Measurements from ENCODE around the gene SHOC2. TPM values are rescaled to one million over a fixed set of nuclear protein-coding genes. Genes with fewer than 3 reads are reported as not detected.

The SHOC2 gene
- total and polyA plus RNA-seq, 2 of the 8 experiments (the other 6 are each of a cell fraction or from before 2014, with no cell fraction given) = 7.6 to 28.2 TPM

- Histone ChIP-seq H3K56ac (replicated peaks; ENCODE audit: insufficient read length, low read depth, low read length) (no peak overlapping the region), H3K18ac (ENCODE audit: extremely low read depth, low read length) (no peak overlapping the region), H3K27me3 (replicated peaks in 1 of 4; ENCODE audit: control insufficient read depth in 3 of 4, extremely low read depth in 1 of 4, insufficient read depth in 3 of 4, low read length in 3 of 4) (no peaks in the 10 kb centered on the region), H3K27ac (ENCODE audit: low read depth, low read length) (no peak overlapping the region), H2BK15ac (ENCODE audit: low read length) (no peak overlapping the region), H2BK20ac (ENCODE audit: low read length) (no peak overlapping the region), H2BK12ac (ENCODE audit: low read depth, low read length) (no peak overlapping the region), H3K4me3 (ENCODE audit: extremely low read depth in 1 of 4, insufficient read depth in 2 of 4, low read depth in 3 of 4, low read length in 4 of 4) (no peak overlapping the region), H3K9me3 (ENCODE audit: insufficient read depth in 2 of 2, low read depth in 1 of 2, low read length in 1 of 2) (no peaks in the 10 kb centered on the region), H2AFZ (ENCODE audit: low read length) (no peak overlapping the region), H3K4me2 (ENCODE audit: insufficient read depth in 1 of 2, low read depth in 2 of 2, low read length in 2 of 2) (no peak overlapping the region), H4K8ac (ENCODE audit: extremely low read depth, insufficient read depth, low read length) (no peak overlapping the region), H3K79me1 (ENCODE audit: low read depth, low read length) (no peaks in the 10 kb centered on the region; the same call in 1 of the 2 replicates), H3K23ac (ENCODE audit: insufficient read length) (no peak overlapping the region), H3K79me2 (ENCODE audit: control insufficient read depth in 1 of 2, insufficient read depth in 2 of 2, low read length in 2 of 2) (peaks cover 0 to 11% of the 10 kb centered on the region in 2 experiments; a peak in 2 of 4 replicates), H4K20me1 (replicated peaks in 1 of 2; ENCODE audit: control insufficient read depth in 1 of 2, insufficient read depth in 2 of 2, low read length in 2 of 2) (no peaks in the 10 kb centered on the region), H3K4ac (replicated peaks; ENCODE audit: insufficient read length, low read depth, low read length) (no peak overlapping the region), H2BK5ac (ENCODE audit: low read depth, low read length) (no peak overlapping the region), H2AK5ac (ENCODE audit: low read depth, low read length) (no peak overlapping the region), H3K36me3 (ENCODE audit: control insufficient read depth in 2 of 4, insufficient read depth in 4 of 4, low read length in 3 of 4) (peaks cover 0 to 7% (median 0%) of the 10 kb centered on the region in 4 experiments; a peak in 1 of 8 replicates), H3K23me2 (ENCODE audit: low read depth, low read length) (peaks cover 2% of the 10 kb centered on the region; the same call in 1 of the 2 replicates), H3K14ac (ENCODE audit: insufficient read length) (no peak overlapping the region), H3K9ac (replicated peaks in 1 of 4; ENCODE audit: extremely low read depth in 1 of 4, low read depth in 3 of 4, low read length in 3 of 4) (no peak overlapping the region), H4K5ac (ENCODE audit: insufficient read length, low read depth, low read length) (no peak overlapping the region), H4K91ac (replicated peaks; ENCODE audit: insufficient read length, low read length) (no peak overlapping the region), H3K4me1 (replicated peaks in 1 of 4; ENCODE audit: control insufficient read depth in 3 of 4, insufficient read depth in 4 of 4, low read length in 3 of 4) (peaks cover under 1 to 4% (median 4%) of the 10 kb centered on the region in 4 experiments; a peak in 4 of 7 replicates), H2BK120ac (replicated peaks; ENCODE audit: low read depth, low read length) (no peak overlapping the region)
- POLR2A ChIA-PET (ENCODE audit: partially characterized antibody) = no interaction called here
- no peak for DNase-seq (ENCODE audit: low read depth in 1 of 2, low spot score in 2 of 2)
- CTCF ChIA-PET (ENCODE audit: partially characterized antibody) = interaction anchor here (0.9 to 1.0 kb wide), 2 partner anchors 17 to 41 kb away, joined by 3 read pairs; no protein-coding TSS in a partner anchor
- 86% methylated on average over 2 of the region's 2 CpGs; no CpG with 5 or more reads in 1 of the 2 experiments for WGBS, 2 experiments (ENCODE audit: extremely low coverage in 1 of 2, insufficient coverage in 1 of 2, insufficient read length in 1 of 2, insufficient replicate concordance in 2 of 2, low coverage in 1 of 2, low lambda C conversion rate in 2 of 2, missing lambda C conversion rate in 1 of 2)
- FAIRE-seq = no peak
- no peak for TF ChIP-seq KDM1A (IDR thresholded peaks at IDR 0.05; ENCODE audit: borderline replicate concordance, low read length)
- no peak for TF ChIP-seq TAF7 (optimal IDR thresholded peaks at IDR 0.05; ENCODE audit: borderline replicate concordance, low read depth, low read length)
- TF ChIP-seq KDM4A (IDR thresholded peaks at IDR 0.05; ENCODE audit: low read depth, low read length, severe bottlenecking) = no peak
- TF ChIP-seq BRCA1 (IDR thresholded peaks at IDR 0.05; ENCODE audit: low read depth, low read length) = no peak
- no peak for TF ChIP-seq PHF8 (conservative IDR thresholded peaks at IDR 0.05; ENCODE audit: low read depth, low read length)
- TF ChIP-seq GTF2F1 (IDR thresholded peaks at IDR 0.05; ENCODE audit: borderline replicate concordance, low read depth, low read length) = no peak
- TF ChIP-seq EP300 (IDR thresholded peaks at IDR 0.05; ENCODE audit: borderline replicate concordance in 1 of 2, low read depth in 2 of 2, low read length in 2 of 2) = no peak
- TF ChIP-seq POLR2A (IDR thresholded peaks at IDR 0.05; ENCODE audit: control extremely low read depth in 1 of 2, low read depth in 2 of 2, low read length in 2 of 2) = no peak
- TF ChIP-seq ATF2 (IDR thresholded peaks at IDR 0.05; ENCODE audit: low read length) = no peak
- TF ChIP-seq SUZ12 (IDR thresholded peaks at IDR 0.05; ENCODE audit: low read length) = no peak
- no peak for TF ChIP-seq MAFK (IDR thresholded peaks at IDR 0.05; ENCODE audit: low read depth, low read length)
- TF ChIP-seq HDAC2 (IDR thresholded peaks at IDR 0.05; ENCODE audit: borderline replicate concordance in 1 of 2, low read depth in 2 of 2, low read length in 2 of 2) = no peak
These were observed 43.4 kb upstream of the SHOC2 start for GRCh38 chr10:110876000-110876399.

Measured in H1 (cell line).